Lower lobe of right lung (tissue), 2 donors: Measurements from ENCODE around the gene NMT2. TPM values are rescaled to one million over a fixed set of nuclear protein-coding genes. Genes with fewer than 3 reads are reported as not detected.

Source experiments
- ATAC-seq, 2 donors: fragments of 200-7000 bp; cut with Tn5 transposase; one replicate each; pipeline ENCODE4 v1.9.1; 2020 to 2022; ENCODE audit warnings: mild to moderate bottlenecking in 2 of 2, moderate library complexity in 2 of 2
- DNase-seq: peaks from one replicate; pipeline ENCODE4 v3.0.0-alpha.2; 2020
- H3K27ac ChIP-seq: fragments of 200-600 bp; one replicate; pipeline ENCODE4 v1.8.0; 2022
- H3K27me3 ChIP-seq: fragments of 200-600 bp; one replicate; pipeline ENCODE4 v1.8.0; 2022; ENCODE audit warnings: low read depth
- H3K36me3 ChIP-seq: fragments of 200-600 bp; one replicate; pipeline ENCODE4 v1.8.0; 2022; ENCODE audit warnings: mild to moderate bottlenecking
- H3K4me1 ChIP-seq: fragments of 200-600 bp; one replicate; pipeline ENCODE4 v1.8.0; 2022
- H3K4me3 ChIP-seq: fragments of 200-600 bp; one replicate; pipeline ENCODE4 v1.8.0; 2022; ENCODE audit warnings: mild to moderate bottlenecking
- H3K9me3 ChIP-seq: fragments of 200-600 bp; one replicate; pipeline ENCODE4 v1.8.0; 2022
- intact Hi-C: fragments of 100-400 bp; cut with DNase I; formaldehyde crosslinking; loops from one replicate; pipeline ENCODE4 v1.11.0; 2022
- total RNA-seq: library from RNA; stranded (reverse); fragmentation: NEBNext Ultra II Directional; extraction: Animal tissue kit (Norgen Biotek cat#: 25700); gene quantifications from one replicate; pipeline ENCODE4 v1.2.1, GENCODE V29; 2021
- TF ChIP-seq, protein P1 (sequence below): fragments of 200-600 bp; IDR thresholded peaks from one replicate; pipeline ENCODE4 v1.8.0; 2022; ENCODE audit warnings: antibody characterized with exemption, mild to moderate bottlenecking
- donor health status: DM: no; HTN: yes; CAD: no; lungs with severe emphysema.

The NMT2 gene
- total RNA-seq, 1 donor from 2014 or later: 10.2 TPM

DNA sequence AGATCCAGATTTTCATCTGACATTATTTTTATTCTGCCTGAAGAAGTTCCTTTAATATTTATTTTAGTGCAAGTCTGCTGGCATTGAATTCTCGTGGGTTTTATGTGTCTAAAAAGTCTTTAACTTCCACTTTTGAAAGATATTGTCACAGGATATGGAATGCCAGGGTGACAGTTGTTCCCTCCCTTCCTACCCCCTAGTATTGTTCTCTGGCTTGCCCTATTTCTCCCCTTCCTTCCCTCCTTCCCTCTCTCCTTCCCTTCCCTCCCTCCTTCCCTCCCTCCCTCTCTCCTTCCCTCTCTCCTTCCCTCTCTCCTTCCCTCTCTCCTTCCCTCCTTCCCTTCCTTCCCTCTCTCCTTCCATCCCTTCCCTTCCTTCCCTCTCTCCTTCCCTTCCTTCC lies 109.8 kb downstream of the NMT2 start:
- H3K36me3 ChIP-seq: no peaks in the 10 kb centered on the region
- TF ChIP-seq, protein P1, sequence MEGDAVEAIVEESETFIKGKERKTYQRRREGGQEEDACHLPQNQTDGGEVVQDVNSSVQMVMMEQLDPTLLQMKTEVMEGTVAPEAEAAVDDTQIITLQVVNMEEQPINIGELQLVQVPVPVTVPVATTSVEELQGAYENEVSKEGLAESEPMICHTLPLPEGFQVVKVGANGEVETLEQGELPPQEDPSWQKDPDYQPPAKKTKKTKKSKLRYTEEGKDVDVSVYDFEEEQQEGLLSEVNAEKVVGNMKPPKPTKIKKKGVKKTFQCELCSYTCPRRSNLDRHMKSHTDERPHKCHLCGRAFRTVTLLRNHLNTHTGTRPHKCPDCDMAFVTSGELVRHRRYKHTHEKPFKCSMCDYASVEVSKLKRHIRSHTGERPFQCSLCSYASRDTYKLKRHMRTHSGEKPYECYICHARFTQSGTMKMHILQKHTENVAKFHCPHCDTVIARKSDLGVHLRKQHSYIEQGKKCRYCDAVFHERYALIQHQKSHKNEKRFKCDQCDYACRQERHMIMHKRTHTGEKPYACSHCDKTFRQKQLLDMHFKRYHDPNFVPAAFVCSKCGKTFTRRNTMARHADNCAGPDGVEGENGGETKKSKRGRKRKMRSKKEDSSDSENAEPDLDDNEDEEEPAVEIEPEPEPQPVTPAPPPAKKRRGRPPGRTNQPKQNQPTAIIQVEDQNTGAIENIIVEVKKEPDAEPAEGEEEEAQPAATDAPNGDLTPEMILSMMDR: no peak
- DNase-seq (no peak), ATAC-seq (no peak)
- H3K4me3 ChIP-seq: no peak overlapping the region
- H3K27me3 ChIP-seq: no peaks in the 10 kb centered on the region
- H3K4me1 ChIP-seq: no peaks in the 10 kb centered on the region
- H3K9me3 ChIP-seq: no peaks in the 10 kb centered on the region
- intact Hi-C loops: no loop called here
- no peak overlapping the region for H3K27ac ChIP-seq

Other genes with a start within 250 kb of the NMT2 start
- 13.6 TPM for gene DCLRE1C, start 214.6 kb downstream of the NMT2 start, total RNA-seq
- 0.95 TPM for gene MEIG1, start 209.3 kb downstream of the NMT2 start, total RNA-seq
- 1.7 TPM for gene OLAH, start 124.8 kb downstream of the NMT2 start, total RNA-seq
- gene ACBD7, start 79.9 kb downstream of the NMT2 start, total RNA-seq: not detected
- gene RPP38, start 71.3 kb downstream of the NMT2 start, total RNA-seq: 16.9 TPM
- gene FAM171A1, start 202.6 kb upstream of the NMT2 start, total RNA-seq: 14.0 TPM